ENCODE measurements around the gene SERPINA9. TPM values are rescaled to one million over a fixed set of nuclear protein-coding genes. Genes with fewer than 3 reads are reported as not detected.

Gene SERPINA9
- total and polyA plus RNA-seq, 9 donors = not detected

DNA sequence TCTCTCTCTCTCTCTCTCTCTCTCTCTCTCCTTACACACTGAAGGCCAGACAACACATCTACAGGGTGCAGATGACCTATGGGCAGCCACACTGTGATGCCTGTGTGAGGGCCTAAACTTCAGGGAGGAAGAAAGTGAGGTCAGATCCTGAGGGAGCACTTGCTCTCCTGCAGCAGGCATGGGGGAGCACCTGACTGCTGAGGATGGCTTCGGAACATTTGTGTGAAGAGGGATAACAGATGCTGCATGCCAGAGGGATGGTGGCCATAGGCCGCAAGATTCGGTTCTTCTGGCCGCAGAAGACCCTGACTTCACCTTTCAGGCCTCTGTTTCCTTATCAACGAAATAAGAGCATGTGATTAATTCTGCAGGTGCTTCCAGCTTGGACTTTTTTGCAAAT lies 11.7 kb downstream of the SERPINA9 start:
- Histone ChIP-seq H3K27ac (ENCODE audit: low read length) (no peak overlapping the region), H3K36me3 (ENCODE audit: control insufficient read depth, insufficient read depth, low read length) (no peaks in the 10 kb centered on the region), H3K9me3 (replicated peaks; ENCODE audit: control insufficient read depth, low read depth, low read length) (peaks cover 3% of the 10 kb centered on the region), H3K27me3 (ENCODE audit: control insufficient read depth, insufficient read depth, low read length) (no peaks in the 10 kb centered on the region), H3K4me1 (ENCODE audit: control insufficient read depth, insufficient read depth, low read length) (no peaks in the 10 kb centered on the region), H3K4me3 (ENCODE audit: low read length) (no peak overlapping the region)
- DNase-seq = no peak
- 96% methylated on average over 3 of the region's 5 CpGs for WGBS (ENCODE audit: insufficient coverage)

DNA sequence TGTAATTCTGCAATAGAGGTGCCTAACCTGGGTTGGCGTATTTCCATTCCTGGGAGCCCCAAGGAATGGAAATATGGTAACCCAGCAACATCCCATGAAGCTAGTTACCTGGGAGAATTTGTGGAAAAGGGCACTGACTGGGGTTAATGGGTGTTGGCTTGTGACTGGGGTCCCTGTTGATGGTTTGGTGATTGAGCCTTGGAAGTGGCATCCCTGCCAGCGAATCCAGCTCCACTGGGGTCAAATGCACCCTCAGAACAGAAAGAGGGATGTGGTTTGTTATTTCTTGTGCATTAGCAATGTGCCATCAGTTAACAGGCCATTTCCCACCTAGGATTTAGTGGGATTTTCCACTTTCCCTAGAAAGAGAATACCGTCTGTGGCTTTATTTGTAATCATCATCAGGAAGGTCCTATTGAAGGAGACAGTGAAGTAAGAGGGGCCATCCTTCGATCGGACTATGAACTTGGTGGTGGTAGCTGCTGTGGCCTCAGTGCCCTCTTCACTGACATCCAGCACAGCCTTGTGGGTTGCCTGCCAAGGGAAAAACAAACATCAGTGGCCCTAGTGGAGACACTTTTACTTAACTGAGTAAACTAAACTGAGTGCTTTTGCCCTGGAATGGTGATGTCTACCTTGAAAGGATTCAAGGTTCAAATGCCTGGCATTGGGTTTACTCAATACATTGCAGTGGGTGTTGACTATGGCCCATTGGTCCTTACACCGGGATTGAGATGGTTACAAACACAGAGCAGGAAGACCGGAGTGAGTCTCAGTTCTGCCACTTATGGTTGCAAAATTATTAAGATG lies 13.0 kb downstream of the SERPINA9 start:
- peaks cover 6% of the 10 kb centered on the region for H3K9me3 ChIP-seq (replicated peaks; ENCODE audit: control insufficient read depth, low read depth, low read length)
- H3K4me1 ChIP-seq (ENCODE audit: control insufficient read depth, insufficient read depth, low read length) = no peaks in the 10 kb centered on the region
- no peak for DNase-seq
- H3K27ac ChIP-seq (ENCODE audit: low read length) = no peak overlapping the region
- WGBS (ENCODE audit: insufficient coverage) = 93% methylated on average over 6 of the region's 7 CpGs
- H3K4me3 ChIP-seq (ENCODE audit: low read length) = no peak overlapping the region
- no peaks in the 10 kb centered on the region for H3K36me3 ChIP-seq (ENCODE audit: control insufficient read depth, insufficient read depth, low read length)
- no peaks in the 10 kb centered on the region for H3K27me3 ChIP-seq (ENCODE audit: control insufficient read depth, insufficient read depth, low read length)

- Histone ChIP-seq H3K27ac (ENCODE audit: low read length) (no peak overlapping the region), H3K9me3 (replicated peaks; ENCODE audit: control insufficient read depth, low read depth, low read length) (peaks cover 6% of the 10 kb centered on the region), H3K4me3 (ENCODE audit: low read length) (no peak overlapping the region), H3K4me1 (ENCODE audit: control insufficient read depth, insufficient read depth, low read length) (no peaks in the 10 kb centered on the region), H3K27me3 (ENCODE audit: control insufficient read depth, insufficient read depth, low read length) (no peaks in the 10 kb centered on the region), H3K36me3 (ENCODE audit: control insufficient read depth, insufficient read depth, low read length) (no peaks in the 10 kb centered on the region)
- WGBS (ENCODE audit: insufficient coverage) = 93% methylated on average over 5 of the region's 6 CpGs
- no peak for DNase-seq
Measured at GRCh38 chr14:94462219-94462551, 13.8 kb downstream of the SERPINA9 start.

GRCh38 chr14:94461526-94462218 lies 14.3 kb downstream of the SERPINA9 start:
- no peaks in the 10 kb centered on the region for H3K4me1 ChIP-seq (ENCODE audit: control insufficient read depth, insufficient read depth, low read length)
- H3K9me3 ChIP-seq (replicated peaks; ENCODE audit: control insufficient read depth, low read depth, low read length) = peaks cover 6% of the 10 kb centered on the region
- DNase-seq = no peak
- no peaks in the 10 kb centered on the region for H3K27me3 ChIP-seq (ENCODE audit: control insufficient read depth, insufficient read depth, low read length)
- no peaks in the 10 kb centered on the region for H3K36me3 ChIP-seq (ENCODE audit: control insufficient read depth, insufficient read depth, low read length)
- H3K4me3 ChIP-seq (ENCODE audit: low read length) = no peak overlapping the region
- no peak overlapping the region for H3K27ac ChIP-seq (ENCODE audit: low read length)
- 94% methylated on average over 17 of the region's 19 CpGs for WGBS (ENCODE audit: insufficient coverage)

GRCh38 chr14:94460631-94461416 lies 15.2 kb downstream of the SERPINA9 start:
- no peak overlapping the region for H3K27ac ChIP-seq (ENCODE audit: low read length)
- H3K36me3 ChIP-seq (ENCODE audit: control insufficient read depth, insufficient read depth, low read length) = no peaks in the 10 kb centered on the region
- no peaks in the 10 kb centered on the region for H3K4me1 ChIP-seq (ENCODE audit: control insufficient read depth, insufficient read depth, low read length)
- no peaks in the 10 kb centered on the region for H3K27me3 ChIP-seq (ENCODE audit: control insufficient read depth, insufficient read depth, low read length)
- no peak for DNase-seq
- peaks cover 6% of the 10 kb centered on the region for H3K9me3 ChIP-seq (replicated peaks; ENCODE audit: control insufficient read depth, low read depth, low read length)
- H3K4me3 ChIP-seq (ENCODE audit: low read length) = no peak overlapping the region
- 82% methylated on average over 6 of the region's 8 CpGs for WGBS (ENCODE audit: insufficient coverage)

DNA sequence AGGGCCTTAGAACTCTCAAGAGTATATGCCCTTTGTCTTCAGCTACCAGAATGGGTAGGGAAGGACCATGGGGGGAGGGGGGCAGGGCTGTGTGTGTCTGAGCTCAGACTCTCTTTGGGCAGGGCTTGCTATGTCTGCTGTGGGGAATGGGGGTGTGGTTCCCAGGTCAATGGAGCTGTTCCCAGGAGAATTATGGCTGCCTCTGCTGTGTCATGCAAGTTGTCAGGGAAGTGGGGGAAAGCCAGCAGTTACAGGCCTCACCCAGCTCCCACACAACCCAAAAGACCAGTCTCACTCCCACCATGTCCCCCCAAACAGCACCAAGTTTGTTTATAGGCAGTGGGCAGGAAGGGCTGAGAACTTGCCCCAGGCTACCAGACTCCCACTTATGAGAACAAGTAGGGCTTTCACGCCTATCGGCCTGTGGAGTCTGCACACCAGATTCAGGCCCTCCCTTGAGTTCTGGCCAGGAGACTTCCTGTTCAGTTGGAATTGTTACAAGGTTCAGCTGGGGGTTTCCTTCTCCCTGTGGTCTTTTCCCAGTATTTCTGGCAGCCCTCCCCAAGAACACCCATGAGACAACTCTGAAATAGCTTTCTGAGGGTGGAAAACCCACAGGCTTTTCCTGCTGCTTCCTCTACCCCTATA lies 17.3 kb downstream of the SERPINA9 start:
- Histone ChIP-seq H3K27me3 (ENCODE audit: control insufficient read depth, insufficient read depth, low read length) (no peaks in the 10 kb centered on the region), H3K4me3 (ENCODE audit: low read length) (no peak overlapping the region), H3K36me3 (ENCODE audit: control insufficient read depth, insufficient read depth, low read length) (no peaks in the 10 kb centered on the region), H3K27ac (ENCODE audit: low read length) (no peak overlapping the region), H3K9me3 (replicated peaks; ENCODE audit: control insufficient read depth, low read depth, low read length) (peaks cover 3% of the 10 kb centered on the region), H3K4me1 (ENCODE audit: control insufficient read depth, insufficient read depth, low read length) (no peaks in the 10 kb centered on the region)
- peak; percentile 29 for DNase-seq
- no CpG with 5 or more reads among the region's 2 CpGs for WGBS (ENCODE audit: insufficient coverage)

- no peak for DNase-seq
- H3K4me1 ChIP-seq (ENCODE audit: control insufficient read depth, insufficient read depth, low read length) = no peaks in the 10 kb centered on the region
- peaks cover 3% of the 10 kb centered on the region for H3K9me3 ChIP-seq (replicated peaks; ENCODE audit: control insufficient read depth, low read depth, low read length)
- no peak overlapping the region for H3K4me3 ChIP-seq (ENCODE audit: low read length)
- no peaks in the 10 kb centered on the region for H3K27me3 ChIP-seq (ENCODE audit: control insufficient read depth, insufficient read depth, low read length)
- no peak overlapping the region for H3K27ac ChIP-seq (ENCODE audit: low read length)
- no peaks in the 10 kb centered on the region for H3K36me3 ChIP-seq (ENCODE audit: control insufficient read depth, insufficient read depth, low read length)
- WGBS (ENCODE audit: insufficient coverage) = no CpG with 5 or more reads among the region's 1 CpG
Measured at GRCh38 chr14:94458096-94458495, 17.9 kb downstream of the SERPINA9 start.

- Histone ChIP-seq H3K9me3 (replicated peaks; ENCODE audit: control insufficient read depth, low read depth, low read length) (peaks cover 3% of the 10 kb centered on the region), H3K4me1 (ENCODE audit: control insufficient read depth, insufficient read depth, low read length) (no peaks in the 10 kb centered on the region), H3K36me3 (ENCODE audit: control insufficient read depth, insufficient read depth, low read length) (no peaks in the 10 kb centered on the region), H3K27me3 (ENCODE audit: control insufficient read depth, insufficient read depth, low read length) (peaks cover 3% of the 10 kb centered on the region), H3K4me3 (ENCODE audit: low read length) (no peak overlapping the region), H3K27ac (ENCODE audit: low read length) (no peak overlapping the region)
- DNase-seq = no peak
- WGBS (ENCODE audit: insufficient coverage) = no CpG with 5 or more reads among the region's 1 CpG
Measured at GRCh38 chr14:94455928-94456327, 20.1 kb downstream of the SERPINA9 start.

DNA sequence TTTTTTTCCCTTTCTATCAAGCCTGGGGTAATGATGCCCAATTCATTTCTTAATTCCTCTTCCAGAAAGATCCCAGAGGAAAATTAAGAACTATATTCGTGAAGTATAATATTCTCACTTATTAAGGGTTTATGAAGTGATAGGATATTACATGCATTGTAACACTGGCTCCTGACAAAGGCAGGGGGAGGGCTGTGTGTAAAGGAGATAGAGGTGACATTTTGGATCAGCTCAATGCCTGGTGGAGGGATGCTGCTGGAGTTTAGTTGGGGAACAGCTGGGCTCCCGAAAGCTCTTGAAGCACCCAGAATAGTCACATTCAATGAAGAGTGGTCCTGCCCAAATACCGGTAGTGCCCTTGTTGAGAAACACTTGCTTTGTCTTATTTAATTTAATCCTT lies 24.2 kb downstream of the SERPINA9 start:
- Histone ChIP-seq H3K27me3 (ENCODE audit: control insufficient read depth, insufficient read depth, low read length) (peaks cover 8% of the 10 kb centered on the region), H3K9me3 (replicated peaks; ENCODE audit: control insufficient read depth, low read depth, low read length) (no peaks in the 10 kb centered on the region), H3K27ac (ENCODE audit: low read length) (no peak overlapping the region), H3K4me1 (ENCODE audit: control insufficient read depth, insufficient read depth, low read length) (no peaks in the 10 kb centered on the region), H3K4me3 (ENCODE audit: low read length) (no peak overlapping the region), H3K36me3 (ENCODE audit: control insufficient read depth, insufficient read depth, low read length) (no peaks in the 10 kb centered on the region)
- DNase-seq = no peak
- WGBS (ENCODE audit: insufficient coverage) = no CpG with 5 or more reads among the region's 3 CpGs

Data from muscle of leg (tissue), 11 donors.